ENCODE measurements around the gene RASSF3. TPM values are rescaled to one million over a fixed set of nuclear protein-coding genes. Genes with fewer than 3 reads are reported as not detected.

Gene RASSF3
- total RNA-seq, 4 donors from 2014 or later, result 149 to 332 (median 182) TPM

DNA sequence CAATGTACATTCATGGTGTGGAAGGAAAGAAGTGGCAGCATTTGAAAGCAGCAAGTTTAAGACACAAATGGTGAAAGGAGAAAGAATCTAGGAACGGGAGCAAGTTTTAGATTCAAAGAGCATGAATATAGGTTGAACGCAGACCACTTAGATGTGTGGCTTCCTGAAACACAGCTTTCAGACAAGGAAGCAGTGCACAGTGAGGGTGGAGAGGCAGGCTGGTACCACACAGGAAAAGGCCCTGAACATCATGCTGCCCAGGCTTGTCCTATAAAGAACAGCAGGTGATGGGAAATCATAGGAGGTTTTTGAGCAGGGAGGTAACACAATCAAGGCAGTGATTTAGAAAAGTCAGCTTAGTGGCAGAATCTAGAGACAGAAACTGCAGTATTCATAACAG lies 113.3 kb downstream of the RASSF3 start:
- WGBS, 2 donors (ENCODE audit: low coverage in 1 of 2), result 93 to 100% methylated on average over 2 of the region's 2 CpGs
- ATAC-seq, result no peak
- peaks cover 0 to 98% of the 10 kb centered on the region in 2 donors for H3K36me3 ChIP-seq
- no peaks in the 10 kb centered on the region for H3K27me3 ChIP-seq
- no peaks in the 10 kb centered on the region for H3K9me3 ChIP-seq
- H3K4me1 ChIP-seq, result no peaks in the 10 kb centered on the region
- TF ChIP-seq EP300 (IDR thresholded peaks at IDR 0.05) (no peak), POLR2AphosphoS5 (IDR thresholded peaks at IDR 0.05) (no peak), POLR2A (IDR thresholded peaks at IDR 0.05) (no peak)
- TF ChIP-seq, protein P1, sequence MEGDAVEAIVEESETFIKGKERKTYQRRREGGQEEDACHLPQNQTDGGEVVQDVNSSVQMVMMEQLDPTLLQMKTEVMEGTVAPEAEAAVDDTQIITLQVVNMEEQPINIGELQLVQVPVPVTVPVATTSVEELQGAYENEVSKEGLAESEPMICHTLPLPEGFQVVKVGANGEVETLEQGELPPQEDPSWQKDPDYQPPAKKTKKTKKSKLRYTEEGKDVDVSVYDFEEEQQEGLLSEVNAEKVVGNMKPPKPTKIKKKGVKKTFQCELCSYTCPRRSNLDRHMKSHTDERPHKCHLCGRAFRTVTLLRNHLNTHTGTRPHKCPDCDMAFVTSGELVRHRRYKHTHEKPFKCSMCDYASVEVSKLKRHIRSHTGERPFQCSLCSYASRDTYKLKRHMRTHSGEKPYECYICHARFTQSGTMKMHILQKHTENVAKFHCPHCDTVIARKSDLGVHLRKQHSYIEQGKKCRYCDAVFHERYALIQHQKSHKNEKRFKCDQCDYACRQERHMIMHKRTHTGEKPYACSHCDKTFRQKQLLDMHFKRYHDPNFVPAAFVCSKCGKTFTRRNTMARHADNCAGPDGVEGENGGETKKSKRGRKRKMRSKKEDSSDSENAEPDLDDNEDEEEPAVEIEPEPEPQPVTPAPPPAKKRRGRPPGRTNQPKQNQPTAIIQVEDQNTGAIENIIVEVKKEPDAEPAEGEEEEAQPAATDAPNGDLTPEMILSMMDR (IDR thresholded peaks at IDR 0.05), result no peak
- H3K27ac ChIP-seq, result no peak overlapping the region
- H3K4me3 ChIP-seq, result no peak overlapping the region

DNA sequence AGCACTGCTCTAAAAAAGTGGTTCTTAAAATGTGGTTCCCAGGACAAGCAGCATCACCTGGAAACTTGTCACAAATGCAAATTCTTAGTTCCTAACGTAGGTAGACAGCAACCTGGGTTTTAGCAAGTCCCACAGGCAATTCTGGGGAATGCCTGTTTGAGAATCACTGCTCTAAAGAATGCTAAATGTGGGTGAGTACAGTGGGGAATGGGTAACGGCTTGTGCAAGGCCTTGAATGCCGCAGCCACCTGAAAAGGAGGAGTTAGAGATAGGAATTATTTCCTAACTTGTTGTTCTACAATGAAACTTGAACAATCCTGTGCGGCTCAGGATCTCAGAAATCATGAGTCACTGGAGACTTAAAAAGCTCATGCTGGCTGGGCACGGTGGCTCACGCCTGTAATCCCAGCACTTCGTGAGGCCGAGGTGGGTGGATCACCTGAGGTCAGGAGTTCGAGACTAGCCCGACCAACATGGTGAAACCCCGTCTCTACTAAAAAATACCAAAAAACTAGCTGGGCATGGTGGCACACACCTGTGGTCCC lies 114.0 kb downstream of the RASSF3 start:
- H3K4me1 ChIP-seq, result no peaks in the 10 kb centered on the region
- H3K27ac ChIP-seq, result no peak overlapping the region
- no peak for TF ChIP-seq POLR2AphosphoS5 (IDR thresholded peaks at IDR 0.05)
- TF ChIP-seq, protein P1 (IDR thresholded peaks at IDR 0.05), result no peak
- no peak for TF ChIP-seq POLR2A (IDR thresholded peaks at IDR 0.05)
- TF ChIP-seq EP300 (IDR thresholded peaks at IDR 0.05), result no peak
- H3K4me3 ChIP-seq, result no peak overlapping the region
- no peak for ATAC-seq
- no peaks in the 10 kb centered on the region for H3K27me3 ChIP-seq
- H3K9me3 ChIP-seq, result no peaks in the 10 kb centered on the region
- peaks cover 0 to 96% of the 10 kb centered on the region in 2 donors for H3K36me3 ChIP-seq
- WGBS, 2 donors (ENCODE audit: low coverage in 1 of 2), result 92 to 94% methylated on average over 3 to 11 of the region's 11 CpGs

DNA sequence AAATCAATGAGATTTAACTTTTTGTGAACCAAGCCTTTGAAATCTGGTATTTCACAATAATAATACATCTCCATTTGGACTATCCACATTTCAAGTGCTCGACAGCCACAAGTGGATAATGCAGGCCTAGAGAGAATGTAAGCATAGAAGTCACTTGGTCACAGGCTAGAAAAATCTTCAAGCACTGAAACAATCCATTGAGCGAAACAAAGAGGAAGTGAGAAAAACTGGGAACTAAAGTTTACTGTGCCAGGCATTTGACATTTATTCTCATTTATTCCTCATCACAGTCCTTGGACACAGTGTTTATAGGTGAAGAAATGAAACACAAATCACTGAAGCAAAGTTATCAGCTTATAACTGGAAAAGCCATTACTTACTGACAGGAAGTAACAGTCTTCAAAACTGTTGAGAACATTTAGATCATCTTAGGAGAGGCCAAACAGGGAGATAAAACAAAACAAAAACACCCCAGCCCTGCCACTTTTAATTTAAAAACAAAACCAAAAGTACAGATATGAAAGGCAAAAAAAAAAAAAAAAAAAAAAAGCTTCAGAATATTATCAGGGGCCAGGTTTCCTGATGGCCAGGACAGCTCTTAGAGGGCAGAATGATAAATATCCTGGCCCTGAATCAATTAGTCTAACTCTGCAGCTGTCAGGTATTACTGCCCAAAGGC lies 119.8 kb downstream of the RASSF3 start:
- H3K27me3 ChIP-seq, result no peaks in the 10 kb centered on the region
- H3K36me3 ChIP-seq, result peaks cover 0 to 83% of the 10 kb centered on the region in 2 donors
- 48 to 74% methylated on average over 2 of the region's 2 CpGs for WGBS, 2 donors (ENCODE audit: low coverage in 1 of 2)
- H3K4me3 ChIP-seq, result no peak overlapping the region
- no peak for TF ChIP-seq EP300 (IDR thresholded peaks at IDR 0.05)
- ATAC-seq, result no peak
- peak overlapping the region in 2 of 4 donors; percentile 9 to 24 for H3K27ac ChIP-seq
- H3K4me1 ChIP-seq, result peaks cover 0 to 7% (median 0%) of the 10 kb centered on the region in 3 donors
- H3K9me3 ChIP-seq, result no peaks in the 10 kb centered on the region

DNA sequence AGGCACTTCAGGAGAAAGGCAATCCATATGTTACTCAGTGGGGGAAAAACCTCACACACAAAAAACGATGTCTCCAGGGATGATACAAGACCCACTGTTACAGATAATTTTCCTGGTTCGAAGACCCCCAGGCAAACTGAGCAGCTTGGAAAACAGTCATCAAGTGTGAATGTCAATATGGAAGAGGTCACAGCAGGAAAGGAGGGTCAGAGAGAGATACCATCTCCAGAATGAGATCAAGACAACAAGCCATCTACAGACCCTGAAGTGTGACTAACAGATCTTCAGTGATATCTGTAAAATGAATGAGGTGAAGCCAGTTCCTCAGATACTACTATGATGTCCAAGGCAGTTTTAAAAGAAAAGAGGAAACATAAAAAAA lies 120.3 kb downstream of the RASSF3 start:
- H3K9me3 ChIP-seq, result no peaks in the 10 kb centered on the region
- no peaks in the 10 kb centered on the region for H3K27me3 ChIP-seq
- no peak for ATAC-seq
- H3K4me3 ChIP-seq, result no peak overlapping the region
- peak overlapping the region in 2 of 4 donors; percentile 9 to 24 for H3K27ac ChIP-seq
- no peak for TF ChIP-seq POLR2A (IDR thresholded peaks at IDR 0.05)
- no peak for TF ChIP-seq POLR2AphosphoS5 (IDR thresholded peaks at IDR 0.05)
- TF ChIP-seq EP300 (IDR thresholded peaks at IDR 0.05), result no peak
- TF ChIP-seq, protein P1 (IDR thresholded peaks at IDR 0.05), result no peak
- peaks cover 0 to 83% of the 10 kb centered on the region in 2 donors for H3K36me3 ChIP-seq
- peaks cover 0 to 7% (median 0%) of the 10 kb centered on the region in 3 donors for H3K4me1 ChIP-seq
- WGBS, 2 donors (ENCODE audit: low coverage in 1 of 2), result 14 to 49% methylated on average over 1 to 2 of the region's 2 CpGs

DNA sequence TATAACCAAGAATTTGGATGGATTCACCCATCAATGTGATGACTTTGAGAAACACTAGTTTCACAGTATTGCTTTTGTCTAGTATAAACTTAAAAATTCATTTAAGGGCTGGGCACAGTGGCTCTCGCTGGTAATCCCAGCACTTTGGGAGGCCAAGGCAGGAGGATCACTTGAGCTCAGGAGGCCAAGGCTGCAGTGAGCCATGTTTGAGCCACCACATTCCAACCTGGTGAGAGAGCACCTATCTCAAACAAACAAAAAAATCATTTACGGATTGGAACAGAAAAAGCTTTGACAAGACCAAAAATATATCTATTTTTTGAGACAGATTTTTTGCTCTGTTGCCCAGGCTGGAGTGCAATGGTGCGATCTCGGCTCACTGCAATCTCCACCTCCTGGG lies 121.4 kb downstream of the RASSF3 start:
- TF ChIP-seq EP300 (IDR thresholded peaks at IDR 0.05) (no peak), POLR2AphosphoS5 (IDR thresholded peaks at IDR 0.05) (no peak), POLR2A (IDR thresholded peaks at IDR 0.05) (no peak)
- TF ChIP-seq, protein P1 (IDR thresholded peaks at IDR 0.05), result no peak
- Histone ChIP-seq H3K4me1 (peaks cover 0 to 7% (median 0%) of the 10 kb centered on the region in 3 donors), H3K27ac (no peak overlapping the region), H3K9me3 (no peaks in the 10 kb centered on the region), H3K27me3 (no peaks in the 10 kb centered on the region), H3K36me3 (peaks cover 0 to 85% of the 10 kb centered on the region in 2 donors), H3K4me3 (no peak overlapping the region)
- WGBS, 2 donors (ENCODE audit: low coverage in 1 of 2), result 95 to 98% methylated on average over 4 of the region's 4 CpGs
- no peak for ATAC-seq

All from gastroesophageal sphincter (tissue), 4 donors.